HepG2 (cell line): ENCODE data around the gene FKBP9. TPM values are rescaled to one million over a fixed set of nuclear protein-coding genes. Genes with fewer than 3 reads are reported as not detected.

Source experiments
- ATF7-NPFF ChIP-seq: sonication (generic); formaldehyde crosslinking; IDR thresholded peaks from 2 replicates; pipeline ENCODE4 v1.8.1; 2023; ENCODE audit warnings: mild to moderate bottlenecking, low read depth, missing genetic modification reagents, moderate library complexity
- HDAC1 ChIP-seq: sonication (generic); formaldehyde crosslinking; IDR thresholded peaks from 2 replicates; pipeline ENCODE4 v1.5.1; 2020; ENCODE audit warnings: mild to moderate bottlenecking, missing genetic modification reagents
- MLXIP ChIP-seq: sonication (generic); formaldehyde crosslinking; IDR thresholded peaks from 2 replicates; pipeline ENCODE4 v1.9.0; 2021; ENCODE audit warnings: missing genetic modification reagents, borderline replicate concordance
- PHF20 ChIP-seq: sonication (generic); formaldehyde crosslinking; IDR thresholded peaks from 2 replicates; pipeline ENCODE4 v1.5.0; 2020; ENCODE audit warnings: mild to moderate bottlenecking, missing genetic modification reagents
- POLR2G ChIP-seq: fragments of 200-400 bp; formaldehyde crosslinking; IDR thresholded peaks from 2 replicates; pipeline ENCODE4 v1.6.1; 2018; ENCODE audit warnings: mild to moderate bottlenecking, low read depth, low read length, moderate library complexity
- SP4 ChIP-seq: sonication (generic); formaldehyde crosslinking; IDR thresholded peaks from 2 replicates; pipeline ENCODE4 v1.8.1; 2023; ENCODE audit warnings: mild to moderate bottlenecking, missing genetic modification reagents
- TBX2 ChIP-seq: sonication (generic); formaldehyde crosslinking; IDR thresholded peaks from 2 replicates; pipeline ENCODE4 v1.5.0; 2020; ENCODE audit warnings: missing genetic modification reagents, mild to moderate bottlenecking, borderline replicate concordance
- THAP8 ChIP-seq: sonication (generic); formaldehyde crosslinking; IDR thresholded peaks from 2 replicates; pipeline ENCODE4 v1.5.1; 2020; ENCODE audit warnings: missing genetic modification reagents, mild to moderate bottlenecking, borderline replicate concordance
- UBTF ChIP-seq: sonication (generic); formaldehyde crosslinking; IDR thresholded peaks from 2 replicates; pipeline ENCODE4 v1.4.0; 2020; ENCODE audit warnings: mild to moderate bottlenecking, missing genetic modification reagents
- WIZ ChIP-seq: sonication (generic); formaldehyde crosslinking; IDR thresholded peaks from 2 replicates; pipeline ENCODE4 v1.5.1; 2020; ENCODE audit warnings: mild to moderate bottlenecking, missing genetic modification reagents
- ZNF142 ChIP-seq: sonication (generic); formaldehyde crosslinking; IDR thresholded peaks from 2 replicates; pipeline ENCODE4 v1.4.0; 2020; ENCODE audit warnings: missing genetic modification reagents
- ZNF230 ChIP-seq: sonication (generic); formaldehyde crosslinking; IDR thresholded peaks from 2 replicates; pipeline ENCODE4 v1.4.0; 2020; ENCODE audit warnings: mild to moderate bottlenecking, missing genetic modification reagents
- ZNF232 ChIP-seq: sonication (generic); formaldehyde crosslinking; IDR thresholded peaks from 2 replicates; pipeline ENCODE4 v1.4.0; 2020; ENCODE audit warnings: missing genetic modification reagents, borderline replicate concordance
- ZNF430 ChIP-seq: sonication (generic); formaldehyde crosslinking; IDR thresholded peaks from 2 replicates; pipeline ENCODE4 v1.9.0; 2021; ENCODE audit warnings: mild to moderate bottlenecking, missing genetic modification reagents
- ZNF446 ChIP-seq: sonication (generic); formaldehyde crosslinking; IDR thresholded peaks from 2 replicates; pipeline ENCODE4 v1.5.0; 2020; ENCODE audit warnings: mild to moderate bottlenecking, missing genetic modification reagents
- ZNF773 ChIP-seq: sonication (generic); formaldehyde crosslinking; IDR thresholded peaks from 2 replicates; pipeline ENCODE4 v1.4.0; 2020; ENCODE audit warnings: missing genetic modification reagents, borderline replicate concordance
- polyA plus RNA-seq, 8 experiments: library from polyadenylated mRNA; depleted of rRNA in 3 of 8; stranded (reverse) in 7 of 8; unstranded in 1 of 8; fragments of >200 nt; fragmentation: Illumina TruSeq in 4 of 8; extraction: Trizol in 4 of 8; gene quantifications; 2 replicates each; pipeline versions ENCODE4 v1.2.1 to v1.2.3, GENCODE V29; 2011 to 2016; ENCODE audit warnings: low read depth in 4 of 8, missing spikeins in 1 of 8, mixed read lengths in 1 of 8; ENCODE audit not compliant: insufficient read depth in 1 of 8
- total RNA-seq, 5 experiments: library from RNA; depleted of rRNA; stranded (reverse); fragments of >200 nt; fragmentation: Illumina TruSeq; extraction: Trizol; gene quantifications; 2 replicates each; pipeline ENCODE4 v1.2.3, GENCODE V29; 2016; ENCODE audit warnings: low read depth in 1 of 5

FKBP9 gene
- total and polyA plus RNA-seq, 2 of the 13 experiments (the other 11 are each of a cell fraction or from before 2014, with no cell fraction given): 34.0 to 41.5 TPM

- TF ChIP-seq ZNF232 (CRISPR knock-in tag) (peak; percentile 29; the same call in 1 of the 2 replicates), ZNF446 (CRISPR knock-in tag) (peak; percentile 55; the same call in 1 of the 2 replicates), WIZ (CRISPR knock-in tag) (peak; percentile 64; the same call in 1 of the 2 replicates), ZNF142 (CRISPR knock-in tag) (0 out of 2 replicates have a peak, but pooled peaks have one; percentile 55), ATF7-NPFF (CRISPR knock-in tag) (peak; percentile 50), PHF20 (CRISPR knock-in tag) (peak; percentile 38; the same call in 1 of the 2 replicates), POLR2G (peak; percentile 62), TBX2 (CRISPR knock-in tag) (peak; percentile 59), UBTF (CRISPR knock-in tag) (peak; percentile 95), ZNF230 (CRISPR knock-in tag) (peak; percentile 65; the same call in 1 of the 2 replicates), ZNF430 (CRISPR knock-in tag) (0 out of 2 replicates have a peak, but pooled peaks have one; percentile 9), HDAC1 (peak; percentile 32), THAP8 (CRISPR knock-in tag) (0 out of 2 replicates have a peak, but pooled peaks have one; percentile 60), SP4 (peak; percentile 45; the same call in 1 of the 2 replicates), ZNF773 (CRISPR knock-in tag) (peak; percentile 47; the same call in 1 of the 2 replicates), MLXIP (CRISPR knock-in tag) (0 out of 2 replicates have a peak, but pooled peaks have one; percentile 13)
Measured at GRCh38 chr7:32942415-32943251, 14.6 kb upstream of the FKBP9 start (continued).
